Nephron progenitor cell (in vitro differentiated cells): ENCODE data around the gene SORL1.

Source experiments
- DNase-seq: peaks from one replicate; pipeline ENCODE4 v3.0.0; 2021
- H3K27ac Mint-ChIP-seq: 2 replicates; pipeline ENCODE4 v1.8.0; 2021; ENCODE audit warnings: mild to moderate bottlenecking, moderate library complexity, mixed read lengths
- H3K27me3 Mint-ChIP-seq: 2 replicates; pipeline ENCODE4 v1.8.0; 2021; ENCODE audit warnings: mild to moderate bottlenecking, low read depth, mixed read lengths; ENCODE audit not compliant: poor library complexity
- H3K36me3 Mint-ChIP-seq: 2 replicates; pipeline ENCODE4 v1.8.0; 2021; ENCODE audit warnings: low read depth, mixed read lengths
- H3K4me1 Mint-ChIP-seq: 2 replicates; pipeline ENCODE4 v1.8.0; 2021; ENCODE audit warnings: mixed read lengths
- H3K4me3 Mint-ChIP-seq: 2 replicates; pipeline ENCODE4 v1.8.0; 2021; ENCODE audit warnings: mild to moderate bottlenecking, moderate library complexity, mixed read lengths
- H3K9me3 Mint-ChIP-seq: 2 replicates; pipeline ENCODE4 v1.8.0; 2021; ENCODE audit warnings: mild to moderate bottlenecking, moderate library complexity, mixed read lengths
- CTCF ChIP-seq: fragments of 200-600 bp; sonication (generic); IDR thresholded peaks from 2 replicates; pipeline ENCODE4 v1.5.0; 2021; ENCODE audit warnings: antibody characterized with exemption

SORL1 gene

GRCh38 chr11:121615501-121615900 is 163.4 kb downstream of the SORL1 start:
- DNase-seq: no peak
- peaks cover 4% of the 10 kb centered on the region for H3K27me3 Mint-ChIP-seq
- no peak overlapping the region for H3K4me3 Mint-ChIP-seq
- peaks cover 97% of the 10 kb centered on the region for H3K36me3 Mint-ChIP-seq
- no peak overlapping the region for H3K27ac Mint-ChIP-seq
- H3K9me3 Mint-ChIP-seq: no peaks in the 10 kb centered on the region
- no peak for TF ChIP-seq CTCF
- no peaks in the 10 kb centered on the region for H3K4me1 Mint-ChIP-seq

GRCh38 chr11:121618516-121618915 is 166.4 kb downstream of the SORL1 start:
- no peak overlapping the region for H3K4me3 Mint-ChIP-seq
- no peak overlapping the region for H3K27ac Mint-ChIP-seq

GRCh38 chr11:121625777-121626506 is 173.8 kb downstream of the SORL1 start:
- no peak overlapping the region for H3K27ac Mint-ChIP-seq
- H3K4me1 Mint-ChIP-seq: no peaks in the 10 kb centered on the region
- DNase-seq: no peak
- no peak for TF ChIP-seq CTCF
- no peak overlapping the region for H3K4me3 Mint-ChIP-seq
- peaks cover 99% of the 10 kb centered on the region for H3K36me3 Mint-ChIP-seq
- peaks cover 6% of the 10 kb centered on the region for H3K27me3 Mint-ChIP-seq
- H3K9me3 Mint-ChIP-seq: no peaks in the 10 kb centered on the region

More at GRCh38 chr11:121618516-121618915, 166.4 kb downstream of the SORL1 start:
- H3K9me3 Mint-ChIP-seq: no peaks in the 10 kb centered on the region
- H3K36me3 Mint-ChIP-seq: peaks cover 99% of the 10 kb centered on the region
- no peaks in the 10 kb centered on the region for H3K4me1 Mint-ChIP-seq
- no peak for TF ChIP-seq CTCF
- no peak for DNase-seq
- no peaks in the 10 kb centered on the region for H3K27me3 Mint-ChIP-seq

GRCh38 chr11:121626507-121626875 is 174.4 kb downstream of the SORL1 start:
- Mint-ChIP-seq H3K9me3 (no peaks in the 10 kb centered on the region), H3K27ac (no peak overlapping the region), H3K4me1 (no peaks in the 10 kb centered on the region), H3K36me3 (peaks cover 94% of the 10 kb centered on the region), H3K4me3 (no peak overlapping the region), H3K27me3 (peaks cover 6% of the 10 kb centered on the region)
- no peak for TF ChIP-seq CTCF
- no peak for DNase-seq

- DNase-seq: no peak
- Mint-ChIP-seq H3K4me1 (no peaks in the 10 kb centered on the region), H3K9me3 (no peaks in the 10 kb centered on the region), H3K27me3 (peaks cover 6% of the 10 kb centered on the region), H3K4me3 (no peak overlapping the region), H3K27ac (no peak overlapping the region), H3K36me3 (peaks cover 90% of the 10 kb centered on the region)
- no peak for TF ChIP-seq CTCF
These were observed 174.9 kb downstream of the SORL1 start for GRCh38 chr11:121626980-121627379.

GRCh38 chr11:121630041-121630440 is 177.9 kb downstream of the SORL1 start:
- H3K36me3 Mint-ChIP-seq: peaks cover 69% of the 10 kb centered on the region
- no peak for TF ChIP-seq CTCF
- no peak overlapping the region for H3K27ac Mint-ChIP-seq
- H3K4me1 Mint-ChIP-seq: no peaks in the 10 kb centered on the region
- no peaks in the 10 kb centered on the region for H3K9me3 Mint-ChIP-seq
- H3K4me3 Mint-ChIP-seq: no peak overlapping the region
- no peak for DNase-seq
- H3K27me3 Mint-ChIP-seq: peaks cover 6% of the 10 kb centered on the region
